Fibroblast of villous mesenchyme (primary cell): ENCODE measurements around the gene FGF14. TPM values are rescaled to one million over a fixed set of nuclear protein-coding genes. Genes with fewer than 3 reads are reported as not detected.

Source experiments
- DNase-seq: peaks from one replicate; pipeline ENCODE4 v3.0.0-alpha.2; 2010; ENCODE audit warnings: low read depth
- H3K4me3 ChIP-seq: 2 replicates; pipeline ENCODE4 v1.5.1; 2011; ENCODE audit warnings: low read depth, mild to moderate bottlenecking, low read length
- CTCF ChIP-seq: IDR thresholded peaks from 2 replicates; pipeline ENCODE4 v1.5.1; 2012; ENCODE audit warnings: low read depth, mild to moderate bottlenecking, low read length; ENCODE audit not compliant: insufficient read depth
- total RNA-seq: library from RNA; depleted of rRNA; stranded (reverse); fragments of >200 nt; gene quantifications from 2 replicates; pipeline ENCODE4 v1.2.3, GENCODE V29; 2012

The FGF14 gene
- total RNA-seq, 1 donor, result under 0.01 TPM

GRCh38 chr13:102322211-102322610 is 79.6 kb downstream of the FGF14 start:
- no peak for DNase-seq
- no peak for TF ChIP-seq CTCF

GRCh38 chr13:102318233-102318632 is 83.6 kb downstream of the FGF14 start:
- no peak for DNase-seq
- H3K4me3 ChIP-seq, result no peak overlapping the region
- no peak for TF ChIP-seq CTCF

More at GRCh38 chr13:102322211-102322610, 79.6 kb downstream of the FGF14 start:
- no peak overlapping the region for H3K4me3 ChIP-seq

- DNase-seq, result peak; percentile 83
- no peak for TF ChIP-seq CTCF
- H3K4me3 ChIP-seq, result no peak overlapping the region
Measured at GRCh38 chr13:102317593-102317992, 84.3 kb downstream of the FGF14 start.

GRCh38 chr13:102316732-102317131 is 85.1 kb downstream of the FGF14 start:
- TF ChIP-seq CTCF, result no peak
- DNase-seq, result no peak
- H3K4me3 ChIP-seq, result no peak overlapping the region

- no peak overlapping the region for H3K4me3 ChIP-seq
- TF ChIP-seq CTCF, result no peak
- no peak for DNase-seq
Measured at GRCh38 chr13:102312841-102313240, 89.0 kb downstream of the FGF14 start.

- H3K4me3 ChIP-seq, result no peak overlapping the region
- no peak for DNase-seq
Measured at GRCh38 chr13:102311901-102312300, 89.9 kb downstream of the FGF14 start.

More at GRCh38 chr13:102311901-102312300, 89.9 kb downstream of the FGF14 start:
- TF ChIP-seq CTCF, result no peak
